Urothelium cell line (cell line): ENCODE data around the gene ACP4.
"Not testable (repeated sequence)": the region's sequence is repeated elsewhere in the genome, so short reads cannot be mapped to it uniquely, and the experiment has no call there.

ENCODE experiments used
- DNase-seq: peaks from one replicate; pipeline ENCODE4 v3.0.0; 2011; ENCODE audit warnings: low spot score, mixed read lengths
- FAIRE-seq: peaks from 2 replicates; lab custom pipeline; 2011; peaks lifted over from hg19 to GRCh38; lab: Jason Lieb, UNC

Gene ACP4

DNA sequence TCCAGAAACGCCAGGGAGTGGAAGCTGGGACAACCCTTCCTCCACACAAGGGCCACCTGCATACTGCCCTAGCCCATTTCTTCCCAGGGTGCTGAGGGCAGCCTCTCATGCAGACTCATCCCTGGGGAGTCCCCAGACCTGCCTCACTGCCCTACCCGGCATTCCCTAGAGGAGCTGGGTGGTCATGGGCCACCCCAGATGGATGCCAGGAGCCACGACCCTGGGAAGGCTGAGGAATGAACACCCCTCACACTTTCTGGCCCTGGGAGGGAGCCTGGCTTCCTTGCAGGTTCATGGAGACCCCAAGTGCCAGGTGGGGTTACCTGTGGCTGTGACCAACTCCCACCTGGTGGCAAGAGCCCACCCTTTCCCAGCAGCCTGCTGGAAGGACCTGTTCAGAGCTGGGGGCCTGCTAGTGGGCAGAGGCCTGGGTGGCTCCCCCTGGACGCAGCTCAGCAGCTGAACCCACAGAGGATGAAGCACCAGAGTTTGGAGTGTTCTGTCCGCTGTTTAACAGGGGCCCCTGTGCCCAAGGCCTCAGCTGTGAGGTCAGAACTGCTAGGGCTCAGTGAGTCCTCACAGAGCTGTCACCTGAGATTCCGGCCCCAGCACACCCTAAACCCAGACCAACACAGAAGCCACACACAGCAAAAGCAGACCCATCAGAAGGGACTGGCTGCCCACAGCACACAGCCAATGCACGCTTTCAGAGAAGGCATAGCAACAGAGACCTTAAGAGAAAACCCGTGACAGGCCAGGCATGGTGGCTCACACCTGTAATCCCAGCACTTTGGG is 6.6 kb downstream of the ACP4 start:
- FAIRE-seq: no peak

DNA sequence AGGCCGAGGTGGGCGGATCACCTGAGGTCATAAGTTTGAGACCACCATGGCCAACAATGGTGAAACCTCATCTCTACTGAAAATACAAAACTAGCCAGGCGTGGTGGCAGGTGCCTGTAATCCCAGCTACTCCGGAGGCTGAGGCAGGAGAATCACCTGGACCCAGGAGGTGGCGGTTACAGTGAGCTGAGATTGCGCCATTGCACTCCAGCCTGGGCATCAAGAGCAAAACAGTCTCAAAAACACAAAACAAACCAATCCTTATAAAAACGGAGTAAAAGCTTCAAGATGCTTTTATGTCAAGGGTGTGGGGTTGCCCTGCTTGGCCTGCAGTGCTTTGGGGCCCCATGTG is 7.2 kb downstream of the ACP4 start:
- no peak for FAIRE-seq
- DNase-seq: no peak

More for the DNA sequence above, 6.6 kb downstream of the ACP4 start:
- DNase-seq: no peak

GRCh38 chr19:50797781-50798658 is 7.8 kb downstream of the ACP4 start:
- no peak for DNase-seq
- no peak for FAIRE-seq

DNA sequence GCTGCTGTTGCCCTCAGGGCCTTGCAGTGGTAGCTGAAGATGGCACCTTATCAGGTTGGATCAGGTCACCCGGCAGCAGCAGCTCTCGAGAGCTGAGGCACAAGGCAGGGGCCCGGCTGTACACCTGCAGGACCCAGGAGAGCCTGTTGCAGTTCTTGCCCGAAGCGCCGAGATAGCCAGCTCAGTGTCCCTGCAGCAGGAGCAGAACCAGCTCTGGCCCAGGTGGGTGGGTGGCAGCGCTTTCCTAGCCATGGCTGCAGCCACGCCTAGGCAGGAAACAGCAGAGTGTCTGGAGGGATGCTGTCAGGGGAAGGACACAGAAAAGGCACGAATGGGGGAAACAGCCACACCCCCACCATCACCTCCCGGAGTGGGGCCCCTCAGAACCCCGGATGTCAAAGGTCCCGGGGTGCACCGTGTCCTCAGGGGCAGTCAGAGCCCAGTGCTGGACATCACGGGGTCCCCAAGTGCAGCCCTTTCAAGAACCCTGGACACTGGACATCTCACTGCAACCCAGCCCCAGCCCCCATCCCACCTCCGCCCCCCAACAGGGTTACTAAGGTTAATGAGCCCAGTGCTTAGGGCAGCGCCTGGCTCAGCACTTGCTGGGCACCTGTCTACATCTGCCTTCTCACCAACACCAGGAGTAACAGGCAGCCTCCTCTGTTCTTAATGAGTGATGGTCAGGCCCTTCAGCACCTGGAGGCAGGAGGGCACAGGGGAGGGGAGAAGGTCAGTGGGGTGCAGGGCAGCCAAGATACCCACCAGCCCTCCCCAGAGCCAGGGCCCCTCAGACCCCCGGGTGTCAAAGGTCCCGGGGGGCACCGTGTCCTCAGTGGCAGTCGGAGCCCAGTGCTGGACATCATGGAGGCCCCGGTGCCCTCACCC is 8.7 kb downstream of the ACP4 start:
- FAIRE-seq: no peak
- DNase-seq: no peak

GRCh38 chr19:50799547-50799851 is 9.3 kb downstream of the ACP4 start:
- FAIRE-seq (no peak), DNase-seq (no peak)

GRCh38 chr19:50801107-50801506 is 10.9 kb downstream of the ACP4 start:
- no peak for FAIRE-seq
- no peak for DNase-seq

DNA sequence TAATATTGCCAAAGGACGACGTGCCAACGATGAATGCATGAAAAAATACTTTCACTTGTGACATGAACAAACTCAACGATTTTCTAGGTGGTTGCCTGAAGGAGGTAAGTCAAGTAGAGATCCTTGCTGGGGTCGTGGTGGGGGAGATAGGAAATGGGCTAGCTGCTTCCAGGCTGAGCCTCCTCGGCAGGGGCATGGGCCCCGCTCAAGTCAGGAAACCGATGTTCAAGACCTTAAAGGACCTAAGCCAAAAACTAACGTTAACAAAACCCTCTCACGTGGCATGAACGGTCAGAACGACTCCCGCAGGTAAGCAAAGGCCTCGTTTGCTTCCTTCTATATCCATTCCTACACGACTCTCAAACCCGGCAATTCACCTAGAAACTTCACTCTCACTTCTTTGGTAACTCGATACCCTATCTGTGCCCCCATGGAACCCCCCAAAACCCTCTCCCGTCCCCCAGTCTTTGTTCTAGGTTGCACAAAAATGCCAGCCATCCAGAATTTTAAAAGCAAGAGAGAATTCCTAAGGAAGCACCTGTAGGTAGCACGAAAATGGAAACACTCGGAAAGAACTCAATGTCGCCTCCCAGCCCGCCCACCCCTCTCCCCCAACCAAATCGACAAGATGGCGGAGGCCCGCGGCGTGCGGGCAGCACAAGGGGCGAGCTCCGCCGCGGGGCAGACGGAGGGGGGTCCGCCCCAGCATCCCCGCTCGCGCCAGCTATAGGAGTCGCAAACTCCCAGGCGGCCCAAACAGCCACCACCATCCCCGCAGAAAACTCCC is 13.6 kb downstream of the ACP4 start:
- DNase-seq (peak; percentile 49), FAIRE-seq (no peak)

DNA sequence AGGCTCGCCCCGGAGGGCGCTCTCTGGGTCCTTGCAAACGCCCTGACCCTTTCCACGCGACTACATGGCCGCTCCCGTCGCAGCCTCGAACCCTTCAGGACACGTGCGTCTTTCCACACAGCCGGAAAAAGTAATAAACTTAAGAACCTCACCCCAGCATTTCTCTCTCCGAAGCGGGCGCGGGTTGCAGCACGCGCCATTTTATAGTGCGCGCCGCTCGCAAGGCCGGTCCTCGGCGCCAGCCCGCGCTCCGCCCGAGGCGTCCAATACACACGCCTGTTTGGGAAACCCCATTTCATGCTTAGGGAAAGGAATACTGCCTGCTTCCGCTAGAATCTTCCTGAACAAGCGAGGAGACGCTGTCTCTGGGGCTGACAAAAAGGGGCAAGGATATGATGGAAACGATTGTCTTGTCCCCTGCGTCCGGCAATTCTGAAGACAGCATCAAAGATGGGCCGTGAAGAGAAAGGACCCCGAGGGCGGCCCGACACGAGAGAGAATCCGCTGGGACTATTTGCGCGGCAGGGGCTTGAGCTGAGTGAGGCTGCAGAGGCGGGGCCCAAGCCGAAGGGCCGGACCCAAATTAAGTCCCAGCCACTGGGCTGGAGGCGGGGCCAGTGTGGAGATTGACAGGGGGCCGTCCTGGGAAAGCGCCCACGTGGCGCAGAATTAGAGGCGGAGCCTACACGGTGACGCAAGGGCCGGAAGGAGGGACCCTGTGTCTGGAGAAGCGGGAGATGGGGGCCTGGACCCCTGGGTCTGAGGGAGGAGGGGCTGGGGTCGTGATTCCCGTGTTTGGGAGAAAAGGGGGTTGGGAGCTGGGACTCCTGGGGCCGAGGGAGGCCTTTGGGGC is 14.4 kb downstream of the ACP4 start:
- no peak for FAIRE-seq
- DNase-seq: peak; percentile 98

DNA sequence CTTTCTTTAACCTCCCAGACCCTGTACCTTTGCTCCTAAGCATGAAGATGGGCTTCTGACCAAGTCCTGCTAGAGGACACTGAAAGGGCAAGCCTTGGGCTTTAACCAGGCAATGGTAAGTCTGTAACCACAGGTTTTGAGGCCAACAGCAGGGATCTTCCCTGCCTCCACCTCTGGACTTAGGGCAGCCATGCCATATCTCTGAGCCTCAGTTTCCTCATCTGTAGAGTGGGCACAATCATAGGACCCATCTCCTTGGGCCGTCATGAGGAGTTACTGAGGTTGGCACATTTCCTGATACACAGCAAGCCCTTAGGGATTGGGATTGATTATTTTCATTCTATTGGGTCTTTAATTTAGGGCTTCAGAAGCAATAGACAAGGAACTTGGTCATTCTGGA is 18.6 kb downstream of the ACP4 start:
- FAIRE-seq (no peak), DNase-seq (no peak)

DNA sequence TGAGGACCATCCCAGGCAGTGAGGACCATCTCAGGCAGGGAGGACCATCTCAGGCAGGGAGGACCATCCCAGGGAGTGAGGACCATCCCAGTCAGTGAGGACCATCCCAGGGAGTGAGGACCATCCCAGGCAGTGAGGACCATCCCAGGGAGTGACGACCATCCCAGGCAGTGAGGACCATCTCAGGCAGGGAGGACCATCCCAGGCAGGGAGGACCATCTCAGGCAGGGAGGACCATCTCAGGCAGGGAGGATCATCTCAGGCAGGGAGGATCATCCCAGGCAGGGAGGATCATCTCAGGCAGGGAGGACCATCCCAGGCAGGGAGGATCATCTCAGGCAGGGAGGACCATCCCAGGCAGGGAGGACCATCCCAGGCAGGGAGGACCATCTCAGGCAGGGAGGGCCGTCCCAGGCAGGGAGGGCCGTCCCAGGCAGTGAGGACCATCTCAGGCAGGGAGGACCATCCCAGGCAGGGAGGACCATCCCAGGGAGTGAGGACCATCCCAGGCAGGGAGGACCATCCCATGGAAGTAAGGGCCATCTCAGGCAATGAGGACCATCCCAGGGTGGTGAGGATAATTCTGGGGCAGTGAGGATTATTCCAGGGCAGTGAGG is 21.5 kb downstream of the ACP4 start:
- peak; percentile 69 for FAIRE-seq
- not testable (repeated sequence) for DNase-seq

- FAIRE-seq: no peak
- no peak for DNase-seq
These were observed 22.3 kb downstream of the ACP4 start for GRCh38 chr19:50812474-50812873.

GRCh38 chr19:50814883-50815282 is 24.7 kb downstream of the ACP4 start:
- DNase-seq (no peak), FAIRE-seq (no peak)

DNA sequence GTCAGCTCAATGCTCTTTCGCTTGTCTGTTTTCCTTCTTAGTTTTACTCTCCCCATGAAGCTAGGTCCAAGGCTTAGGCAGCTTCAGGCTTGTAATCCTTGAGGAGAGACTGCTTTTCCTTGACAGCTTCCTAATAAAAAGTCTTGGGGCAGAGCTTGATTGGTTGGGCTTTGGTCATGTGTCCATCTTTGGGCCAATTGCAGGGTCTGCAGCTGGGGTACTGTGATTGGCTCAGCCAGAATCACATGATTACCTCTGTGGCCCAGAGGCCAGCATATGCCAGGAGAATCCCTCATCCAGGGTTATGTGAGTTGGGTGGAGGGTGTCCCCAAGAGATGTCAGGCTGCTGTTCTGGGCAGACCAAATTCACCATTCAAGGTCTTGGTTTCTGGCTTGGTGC is 25.2 kb downstream of the ACP4 start:
- no peak for FAIRE-seq

GRCh38 chr19:50817941-50818858 is 28.0 kb downstream of the ACP4 start:
- DNase-seq (peak; percentile 87), FAIRE-seq (no peak)

More for the DNA sequence above, 25.2 kb downstream of the ACP4 start:
- no peak for DNase-seq

GRCh38 chr19:50818859-50819472 is 28.8 kb downstream of the ACP4 start:
- FAIRE-seq (peak; percentile 66), DNase-seq (no peak)

DNA sequence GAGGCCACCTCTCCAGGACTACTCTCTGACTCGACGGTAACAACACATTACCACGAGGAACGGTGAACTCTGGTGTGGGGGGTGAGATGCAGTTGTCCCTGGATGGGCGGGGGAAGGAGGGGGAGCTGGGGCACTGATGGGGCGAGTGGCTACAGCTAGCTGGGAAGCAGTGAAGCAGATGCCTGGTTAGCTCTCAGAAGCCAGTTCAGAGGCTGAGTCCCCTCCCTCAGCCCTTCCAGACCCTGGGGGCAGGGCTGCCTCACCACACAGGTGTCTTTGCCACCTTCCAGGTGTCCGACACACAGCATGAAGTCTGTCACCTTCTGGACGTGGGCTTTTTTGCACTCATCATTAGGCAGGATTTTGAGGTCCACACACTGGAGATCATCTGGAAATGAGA is 29.4 kb downstream of the ACP4 start:
- no peak for FAIRE-seq

GRCh38 chr19:50820086-50820485 is 29.9 kb downstream of the ACP4 start:
- FAIRE-seq (no peak), DNase-seq (no peak)

More for the DNA sequence above, 29.4 kb downstream of the ACP4 start:
- DNase-seq: no peak
